ENCODE data around the gene OR1D2. TPM values are rescaled to one million over a fixed set of nuclear protein-coding genes. Genes with fewer than 3 reads are reported as not detected.

Gene OR1D2
- total RNA-seq, 4 donors from 2014 or later, result not detected

GRCh38 chr17:3039736-3040135 lies 64.5 kb downstream of the OR1D2 start:
- Histone ChIP-seq H3K27ac (replicated peaks in 1 of 4) (no peak overlapping the region), H3K36me3 (no peaks in the 10 kb centered on the region), H3K9me3 (peaks cover 0 to 15% (median 13%) of the 10 kb centered on the region in 4 donors), H3K4me1 (no peaks in the 10 kb centered on the region), H3K27me3 (peaks cover 0 to 37% (median 0%) of the 10 kb centered on the region in 4 donors), H3K4me3 (no peak overlapping the region)
- TF ChIP-seq POLR2A (IDR thresholded peaks at IDR 0.05; ENCODE audit: low read depth) (no peak), EP300 (IDR thresholded peaks at IDR 0.05) (no peak)
- no peak for DNase-seq (ENCODE audit: extremely low spot score)
- intact Hi-C loops (cut with DNase I), result no loop called here
- 20% methylated on average over 6 of the region's 6 CpGs for WGBS

GRCh38 chr17:3038941-3039340 lies 65.3 kb downstream of the OR1D2 start:
- H3K27ac ChIP-seq (replicated peaks in 1 of 4), result no peak overlapping the region
- no peaks in the 10 kb centered on the region for H3K4me1 ChIP-seq
- WGBS, result 54% methylated on average over 5 of the region's 5 CpGs

More at GRCh38 chr17:3038941-3039340, 65.3 kb downstream of the OR1D2 start:
- no peak for DNase-seq (ENCODE audit: extremely low spot score)
- no peak for TF ChIP-seq POLR2AphosphoS5 (IDR thresholded peaks at IDR 0.05)
- TF ChIP-seq POLR2A (IDR thresholded peaks at IDR 0.05; ENCODE audit: low read depth), result no peak
- TF ChIP-seq EP300 (IDR thresholded peaks at IDR 0.05), result no peak
- TF ChIP-seq CTCF (IDR thresholded peaks at IDR 0.05), result no peak
- intact Hi-C loops (cut with DNase I), result no loop called here
- Histone ChIP-seq H3K4me3 (no peak overlapping the region), H3K9me3 (peaks cover 0 to 8% (median 7%) of the 10 kb centered on the region in 4 donors), H3K27me3 (peaks cover 0 to 34% (median 0%) of the 10 kb centered on the region in 4 donors), H3K36me3 (no peaks in the 10 kb centered on the region)

Other genes starting within 250 kb of the OR1D2 start
- gene OR1D5, start 40.8 kb downstream of the OR1D2 start, total RNA-seq, result not detected
- gene OR1G1, start 23.1 kb upstream of the OR1D2 start, total RNA-seq, result not detected
- gene OR1A2, start 93.1 kb upstream of the OR1D2 start, total RNA-seq, result not detected
- gene OR1A1, start 103.2 kb upstream of the OR1D2 start, total RNA-seq, result not detected
- not detected for gene OR3A1, start 193.9 kb upstream of the OR1D2 start, total RNA-seq